Measurements from ENCODE around the gene INHBE. TPM values are rescaled to one million over a fixed set of nuclear protein-coding genes. Genes with fewer than 3 reads are reported as not detected.

The INHBE gene
- total RNA-seq, 1 experiment from 2014 or later: 10.1 TPM

GRCh38 chr12:57455374-57456144 lies 452 bp downstream of the INHBE start:
- Histone ChIP-seq H3K56ac (ENCODE audit: insufficient read length, low read depth, low read length) (no peak overlapping the region), H3K4me1 (ENCODE audit: insufficient read depth, low read length) (no peaks in the 10 kb centered on the region; the same call in 1 of the 2 replicates), H2BK15ac (ENCODE audit: low read depth, low read length) (no peak overlapping the region), H3K14ac (ENCODE audit: insufficient read depth, low read length) (peak overlapping the region; percentile 55), H4K5ac (ENCODE audit: insufficient read length, low read depth, low read length) (no peak overlapping the region), H3K79me2 (ENCODE audit: insufficient read depth, low read length) (no peaks in the 10 kb centered on the region), H2BK20ac (ENCODE audit: low read depth, low read length, poor library complexity, severe bottlenecking) (no peak overlapping the region), H4K91ac (ENCODE audit: insufficient read length, low read depth, low read length) (no peak overlapping the region), H2AK5ac (ENCODE audit: insufficient read length, low read length) (no peak overlapping the region), H2AFZ (ENCODE audit: low read length) (no peak overlapping the region), H3K27ac (ENCODE audit: insufficient read length, low read depth, low read length) (no peak overlapping the region), H3K18ac (ENCODE audit: insufficient read length, low read depth, low read length) (peak overlapping the region; percentile 71), H3K27me3 (ENCODE audit: insufficient read depth, low read length) (no peaks in the 10 kb centered on the region), H2BK5ac (ENCODE audit: insufficient read length, low read length) (no peak overlapping the region), H3K9ac (ENCODE audit: extremely low read depth, insufficient read length, low read length) (peak overlapping the region; percentile 20), H4K8ac (replicated peaks; ENCODE audit: insufficient read length, low read depth, low read length) (no peak overlapping the region), H3K4me2 (ENCODE audit: insufficient read depth, insufficient read length, low read length) (peak overlapping the region; percentile 84), H3K23ac (ENCODE audit: insufficient read length, low read depth, low read length) (no peak overlapping the region), H4K20me1 (ENCODE audit: control insufficient read depth, insufficient read depth, insufficient read length) (no peaks in the 10 kb centered on the region), H3K9me3 (ENCODE audit: control insufficient read depth, low read depth, low read length) (no peaks in the 10 kb centered on the region), H2BK120ac (ENCODE audit: low read depth, low read length, poor library complexity, severe bottlenecking) (no peak overlapping the region), H3K79me1 (ENCODE audit: insufficient read depth, low read depth, low read length, poor library complexity, severe bottlenecking) (no peaks in the 10 kb centered on the region), H2BK12ac (ENCODE audit: insufficient read length, low read depth, low read length) (no peak overlapping the region), H3K4ac (ENCODE audit: low read depth, low read length) (no peak overlapping the region), H3T11ph (ENCODE audit: low read length) (no peak overlapping the region), H3K23me2 (ENCODE audit: insufficient read length, low read depth, low read length, poor library complexity, severe bottlenecking) (peaks cover 29% of the 10 kb centered on the region)
- TF ChIP-seq CTCF (conservative IDR thresholded peaks at IDR 0.05): no peak
- peak overlapping the region; percentile 55 to 97 (median 86); a peak in 6 of 7 replicates for H3K27ac Mint-ChIP-seq
- peaks cover 47 to 59% of the 10 kb centered on the region in 2 experiments for H3K4me1 Mint-ChIP-seq
- DNase-seq: no peak
- H3K27me3 Mint-ChIP-seq (ENCODE audit: low read depth): peaks cover 4% of the 10 kb centered on the region
- H3K9me3 Mint-ChIP-seq: no peaks in the 10 kb centered on the region
- WGBS (ENCODE audit: extremely low coverage, insufficient read length, low lambda C conversion rate): no CpG with 5 or more reads among the region's 10 CpGs
- no peaks in the 10 kb centered on the region; a peak in 2 of 7 replicates for H3K36me3 Mint-ChIP-seq (ENCODE audit: insufficient read depth in 1 of 3, low read depth in 3 of 3)
- H3K4me3 Mint-ChIP-seq: peak overlapping the region; percentile 69 to 84

All from H9 (cell line).